KG1 (cell line): ENCODE results near the gene TTC33.
"Not testable (repeated sequence)": the region's sequence is repeated elsewhere in the genome, so short reads cannot be mapped to it uniquely, and the experiment has no call there.

Experiments used
- DNase-seq: peaks from one replicate; lab custom pipeline; 2025; lab: John Stamatoyannopoulos, UW

Gene TTC33, protein sequence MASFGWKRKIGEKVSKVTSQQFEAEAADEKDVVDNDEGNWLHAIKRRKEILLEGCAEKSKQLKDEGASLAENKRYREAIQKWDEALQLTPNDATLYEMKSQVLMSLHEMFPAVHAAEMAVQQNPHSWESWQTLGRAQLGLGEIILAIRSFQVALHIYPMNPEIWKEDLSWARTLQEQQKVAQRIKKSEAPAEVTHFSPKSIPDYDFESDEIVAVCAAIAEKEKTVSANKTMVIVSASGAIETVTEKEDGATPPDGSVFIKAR

DNA sequence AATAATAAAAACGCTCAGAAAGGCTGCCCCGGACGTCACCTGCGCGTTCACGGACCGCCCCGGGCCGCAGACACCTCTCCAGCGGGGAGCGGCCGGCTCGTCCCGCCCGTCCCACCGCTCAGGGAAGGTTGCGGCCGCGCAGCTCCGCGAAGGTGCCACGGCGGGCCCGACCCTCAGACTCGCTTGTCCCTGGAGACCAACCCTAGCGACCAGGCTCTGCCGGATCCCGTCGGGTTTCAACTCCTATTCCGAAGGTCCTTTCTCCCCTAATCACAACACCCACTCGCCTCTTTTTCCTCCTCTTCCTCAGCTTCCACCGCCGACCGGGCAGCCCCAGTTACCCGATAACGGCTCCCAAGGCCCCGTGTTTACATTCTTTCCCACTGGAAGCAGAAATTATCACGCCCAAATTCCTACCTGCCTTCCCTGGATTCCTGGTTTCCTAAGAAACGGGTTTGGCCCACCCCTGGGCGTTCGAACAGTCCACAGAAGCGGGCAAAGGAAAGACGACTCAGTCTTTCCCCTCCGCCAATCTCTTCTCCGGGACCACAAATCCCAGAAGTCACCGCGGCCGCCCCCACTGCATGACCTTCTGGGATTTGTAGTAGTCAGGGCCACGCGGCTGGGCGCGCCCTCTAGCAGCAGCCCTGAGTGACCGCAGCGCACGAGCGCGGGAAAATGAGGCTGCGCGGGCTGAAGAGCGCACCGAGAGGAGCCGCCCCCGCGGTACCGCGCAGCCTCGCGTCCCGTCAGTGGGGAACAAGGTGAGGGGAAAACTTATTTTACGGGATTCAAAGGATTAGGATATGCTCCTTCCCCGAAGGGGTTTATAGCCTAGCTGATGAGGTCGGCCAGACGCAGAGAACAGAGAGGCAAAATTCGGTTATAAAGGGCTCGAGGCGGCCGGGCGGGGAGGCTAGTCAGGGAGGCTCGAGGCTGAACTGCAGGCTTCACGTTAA is at the start of gene TTC33:
Gene TTC33, minus strand, starts transcription at position 555 of the 959 bp plus-strand sequence. CDS start 8,943 bp downstream, outside the sequence.
- peak; percentile 66 for DNase-seq

GRCh38 chr5:40801771-40802562 is 46.2 kb upstream of the TTC33 start:
- DNase-seq, result no peak

GRCh38 chr5:40799258-40799657 is 43.5 kb upstream of the TTC33 start:
- no peak for DNase-seq

DNA sequence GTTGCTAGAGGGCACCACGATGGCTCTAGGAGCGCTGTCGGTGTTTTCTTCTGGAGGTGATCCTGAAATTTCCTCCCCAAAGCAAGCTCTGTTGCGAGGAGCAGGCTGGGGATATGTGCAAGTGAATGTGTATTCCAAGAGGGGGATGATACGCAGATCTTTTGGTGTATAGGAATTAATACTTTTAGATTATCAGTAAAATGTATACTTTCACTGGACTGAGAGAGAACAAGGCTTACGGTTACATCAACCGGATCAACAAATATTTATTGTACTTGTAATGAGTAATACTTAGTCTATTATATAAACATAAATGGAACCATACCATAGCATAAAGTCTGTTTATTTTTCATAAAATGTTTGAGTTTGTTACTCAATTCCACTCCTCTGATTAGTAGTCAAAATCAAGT is 43.0 kb upstream of the TTC33 start:
- no peak for DNase-seq

DNA sequence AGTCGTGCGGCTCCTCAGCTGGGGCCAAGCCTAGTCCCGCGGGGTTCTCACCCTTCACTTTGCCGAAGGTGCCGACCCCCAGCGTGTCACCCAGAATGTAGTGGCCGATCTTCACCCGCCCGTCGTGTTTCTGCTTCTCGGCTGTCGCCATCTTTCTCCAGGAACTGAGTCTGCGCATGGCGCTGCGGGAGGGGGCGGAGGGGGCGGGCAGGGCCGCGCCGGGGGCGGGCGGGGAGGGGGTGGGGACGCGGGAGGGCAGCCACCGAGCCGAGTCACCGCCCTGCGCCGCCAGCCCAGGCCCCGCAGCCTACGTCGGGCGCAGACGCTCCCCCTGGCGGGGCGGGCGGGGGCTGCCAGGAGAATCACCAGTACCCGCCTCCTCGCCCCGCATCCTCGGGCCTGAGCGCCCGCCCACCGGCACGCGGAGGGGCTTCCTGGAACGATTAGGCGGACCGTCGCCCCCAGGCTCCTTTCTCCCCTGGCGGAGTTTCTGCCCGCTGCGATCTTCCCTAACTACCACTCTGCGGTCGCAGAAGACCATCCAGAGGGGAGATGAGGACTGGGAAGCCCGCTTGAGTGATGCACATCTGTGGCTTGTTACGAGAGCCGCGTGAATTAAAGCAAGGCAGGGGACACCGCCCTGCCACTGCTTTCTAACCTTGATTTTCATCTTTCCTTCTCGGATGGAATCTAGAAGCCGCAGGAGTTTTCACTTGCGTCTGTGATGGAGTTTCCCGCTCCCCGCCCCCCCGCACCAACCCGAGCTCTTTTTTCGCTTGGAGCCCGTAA is 42.4 kb upstream of the TTC33 start, which contains the start of gene PRKAA1:
Gene PRKAA1, minus strand, starts transcription at position 363 of the 789 bp plus-strand sequence. Its CDS starts 185 bp downstream, at position 178.
- peak; percentile 83 for DNase-seq

DNA sequence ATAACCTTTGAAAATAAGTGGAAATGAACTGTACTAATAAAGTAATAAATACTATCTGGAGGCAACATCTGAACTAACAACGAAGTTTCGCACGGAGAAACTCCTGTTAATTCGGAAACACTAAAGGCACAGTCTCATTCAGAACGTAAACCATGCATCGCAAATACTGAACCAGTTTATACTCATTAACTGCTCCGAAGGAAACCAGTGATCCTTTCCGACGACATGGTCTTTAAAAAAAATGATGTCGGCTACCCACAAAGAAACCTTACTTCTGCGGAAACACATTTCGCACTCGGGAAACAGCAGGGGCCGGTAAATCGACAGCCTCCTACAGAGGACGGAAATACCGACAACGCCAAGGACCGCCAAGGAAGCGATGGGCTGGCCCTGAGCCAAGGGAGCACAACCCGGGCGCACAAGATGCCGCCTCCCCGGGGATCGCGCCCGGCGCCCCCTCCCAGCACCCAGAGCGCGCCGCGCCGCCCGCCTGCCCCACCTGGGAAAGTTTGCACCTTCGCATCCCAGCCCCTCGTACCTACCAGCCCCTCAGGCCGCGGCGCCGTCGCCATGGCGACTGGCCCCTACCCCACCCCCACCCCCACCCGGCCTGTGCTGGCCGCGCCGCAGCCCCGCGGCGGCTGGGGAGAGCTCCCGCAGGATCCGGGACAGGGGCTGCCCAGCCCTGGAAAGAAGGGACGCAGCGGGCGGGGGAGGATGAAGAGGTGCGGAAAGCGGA is 41.7 kb upstream of the TTC33 start:
- peak; percentile 77 for DNase-seq

DNA sequence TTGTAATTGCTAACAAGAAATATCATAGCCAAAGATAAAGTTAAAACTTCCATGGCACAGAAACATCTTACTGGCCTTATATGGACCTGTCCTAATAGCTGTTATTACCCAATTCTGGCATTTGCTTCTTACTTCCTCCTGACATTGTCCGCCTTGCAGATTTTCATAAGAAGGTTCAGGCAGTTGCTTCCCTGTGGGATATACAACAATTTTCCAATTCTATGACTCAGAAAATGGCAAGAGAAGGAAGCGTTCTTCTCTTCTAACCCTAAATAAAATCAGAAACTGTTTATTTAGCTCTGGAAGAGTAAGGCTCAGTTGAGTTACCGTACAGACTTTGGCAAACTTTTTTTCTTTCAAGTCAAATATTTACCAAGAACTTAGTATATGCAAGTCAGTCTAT is 40.7 kb upstream of the TTC33 start:
- no peak for DNase-seq

DNA sequence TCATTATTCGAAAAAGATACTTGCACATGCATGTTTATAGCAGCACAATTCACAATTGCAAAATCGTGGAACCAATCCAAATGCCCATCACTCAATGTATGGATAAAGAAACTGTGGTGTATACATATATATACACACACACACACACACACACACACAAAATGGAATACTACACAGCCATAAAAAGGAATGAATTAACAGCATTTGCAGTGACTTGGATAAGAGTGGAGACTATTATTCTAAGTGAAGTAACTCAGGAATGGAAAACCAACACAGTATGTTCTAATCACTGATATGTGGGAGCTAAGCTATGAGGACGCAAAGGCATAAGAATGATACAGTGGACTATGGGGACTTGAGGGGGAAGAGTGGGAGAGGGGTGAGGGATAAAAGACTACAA is 39.1 kb upstream of the TTC33 start:
- not testable (repeated sequence) for DNase-seq

DNA sequence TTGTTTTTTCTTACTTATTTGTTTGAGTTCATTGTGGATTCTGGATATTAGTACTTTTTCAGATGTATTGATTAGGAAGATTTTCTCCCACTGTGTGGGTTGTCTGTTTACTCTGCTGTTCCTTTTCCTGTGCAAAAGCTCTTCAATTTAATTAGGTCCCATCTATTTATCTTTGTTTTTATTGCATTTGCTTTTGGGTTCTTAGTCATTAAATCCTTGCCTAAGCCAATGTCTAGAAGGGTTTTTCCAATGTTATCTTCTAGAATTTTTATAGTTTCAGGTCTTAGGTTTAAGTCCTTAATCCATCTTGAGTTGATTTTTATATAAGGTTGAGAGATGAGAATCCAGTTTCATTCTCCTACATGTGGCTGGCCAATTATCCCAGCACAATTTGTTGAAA is 38.6 kb upstream of the TTC33 start:
- not testable (repeated sequence) for DNase-seq

- not testable (repeated sequence) for DNase-seq
These were observed 36.9 kb upstream of the TTC33 start for GRCh38 chr5:40792691-40793090.

DNA sequence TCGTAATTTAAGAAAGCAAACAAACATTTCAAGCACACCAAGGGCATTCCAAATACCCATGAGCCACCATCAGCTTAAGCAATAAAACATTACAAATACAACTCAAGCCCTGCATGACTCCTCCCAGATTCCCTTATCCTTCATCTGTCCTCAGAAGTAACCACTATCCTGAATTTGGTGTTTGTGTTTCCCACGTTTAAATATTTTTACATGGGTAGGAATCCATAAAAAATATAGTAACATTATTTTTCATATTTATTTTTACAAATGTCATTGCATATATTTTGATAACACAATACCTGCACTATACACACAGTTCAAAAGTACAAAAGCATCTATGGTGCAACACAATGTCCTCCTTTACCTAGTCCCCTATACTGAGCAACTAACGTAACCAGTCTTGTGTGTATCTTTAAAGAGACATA is 36.0 kb upstream of the TTC33 start:
- no peak for DNase-seq

GRCh38 chr5:40790947-40791593 is 35.3 kb upstream of the TTC33 start:
- no peak for DNase-seq

- DNase-seq, result not testable (repeated sequence)
These were observed 33.2 kb upstream of the TTC33 start for GRCh38 chr5:40788941-40789340.

DNA sequence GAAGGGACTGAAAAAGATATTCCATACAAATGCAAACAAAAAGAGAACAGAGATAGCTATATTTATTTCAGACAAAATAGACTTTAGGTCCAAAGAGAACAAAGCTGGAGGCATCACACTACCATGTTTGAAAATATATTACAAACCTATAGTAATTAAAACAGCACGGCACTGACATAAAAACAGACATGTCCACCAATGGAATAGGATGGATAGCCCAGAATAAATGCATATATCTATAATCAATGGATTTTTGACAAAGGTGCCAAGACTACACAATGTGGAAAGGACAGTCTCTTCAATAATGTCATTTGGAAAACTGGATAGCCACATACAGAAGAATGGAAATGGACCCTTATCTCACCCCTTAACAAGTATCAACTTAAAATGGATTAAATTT is 32.2 kb upstream of the TTC33 start:
- DNase-seq, result no peak

DNA sequence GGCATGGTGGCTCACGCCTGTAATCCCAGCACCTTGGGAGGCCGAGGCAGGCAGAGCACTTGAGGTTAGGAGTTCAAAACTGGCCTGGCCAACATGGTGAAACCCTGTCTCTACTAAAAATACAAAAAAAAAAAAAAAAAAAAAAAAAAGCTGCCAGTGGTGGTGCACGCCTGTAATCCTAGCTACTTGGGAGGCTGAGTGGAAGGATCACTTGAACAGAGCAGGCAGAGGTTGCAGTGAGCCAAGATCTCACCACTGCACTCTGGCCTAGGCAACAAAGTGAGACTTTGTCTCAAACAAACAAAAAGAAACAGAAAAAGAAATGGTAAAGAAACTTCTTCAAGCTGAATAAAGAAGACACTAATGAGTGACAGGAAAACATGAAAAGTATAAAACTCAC is 30.9 kb upstream of the TTC33 start:
- DNase-seq, result not testable (repeated sequence)

GRCh38 chr5:40784916-40785315 is 29.2 kb upstream of the TTC33 start:
- no peak for DNase-seq

- DNase-seq, result no peak
These were observed 28.4 kb upstream of the TTC33 start for GRCh38 chr5:40784027-40784653.

DNA sequence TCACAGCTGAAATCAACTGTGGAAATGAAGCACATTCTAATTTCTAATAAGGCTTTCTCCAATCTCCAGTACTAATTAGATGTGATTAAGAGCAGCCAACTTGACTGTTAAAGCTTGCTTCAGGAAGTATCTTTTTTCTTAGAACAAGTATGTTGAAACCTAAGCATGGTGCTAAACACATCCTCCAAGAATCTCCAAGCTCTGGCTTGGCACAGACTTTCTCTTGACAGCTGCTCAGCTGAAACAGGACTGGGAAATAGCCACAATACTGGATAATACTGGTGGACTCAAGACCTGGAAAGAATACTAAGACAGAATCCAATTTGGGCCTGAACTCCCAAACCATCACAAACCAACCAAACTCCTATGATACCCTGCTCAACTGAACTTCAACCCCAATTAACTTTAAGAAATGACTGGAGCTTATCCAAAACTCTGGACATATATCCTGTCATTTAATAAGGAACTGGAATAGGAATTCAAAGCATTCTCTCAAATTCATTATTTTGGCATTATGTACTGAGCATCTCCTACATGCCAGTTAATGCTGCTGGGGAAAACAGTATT is 26.2 kb upstream of the TTC33 start:
- no peak for DNase-seq

- DNase-seq, result no peak
These were observed 25.1 kb upstream of the TTC33 start for GRCh38 chr5:40780858-40781257.
